B cell (primary cell): ENCODE measurements around the gene SFRP4.

Experiments used
- CTCF ChIP-seq: fragments of 200-600 bp; IDR thresholded peaks from one replicate; pipeline ENCODE4 v1.8.0; 2022; ENCODE audit warnings: antibody characterized with exemption, mild to moderate bottlenecking
- EZH2 ChIP-seq: IDR thresholded peaks from 2 replicates; pipeline ENCODE4 v1.6.1; 2012; ENCODE audit warnings: borderline replicate concordance, low read depth, mild to moderate bottlenecking, moderate library complexity, low read length; ENCODE audit not compliant: insufficient read depth, poor library complexity, severe bottlenecking

GRCh38 chr7:37945336-37945735, 28.7 kb upstream of the SFRP4 start:
- TF ChIP-seq EZH2, result no peak
- no peak for TF ChIP-seq CTCF
